Stromal cell of bone marrow (primary cell): ENCODE data around the gene NFILZ.

ENCODE experiments used
- DNase-seq: peaks from one replicate; pipeline ENCODE4 v3.0.0-alpha.2; 2012; ENCODE audit warnings: low read depth

Gene NFILZ, protein sequence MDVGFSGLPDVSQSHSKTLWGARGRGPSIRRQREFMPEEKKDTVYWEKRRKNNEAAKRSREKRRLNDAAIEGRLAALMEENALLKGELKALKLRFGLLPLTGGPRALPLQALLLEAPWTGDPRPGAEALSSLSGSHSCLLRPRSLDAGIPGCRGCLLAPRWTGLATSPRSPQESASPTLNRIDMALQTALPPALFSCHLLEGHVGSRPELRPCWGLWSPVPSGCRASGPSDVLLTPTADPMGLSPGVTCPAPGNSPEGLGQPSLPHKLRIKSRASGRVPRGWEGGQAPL

DNA sequence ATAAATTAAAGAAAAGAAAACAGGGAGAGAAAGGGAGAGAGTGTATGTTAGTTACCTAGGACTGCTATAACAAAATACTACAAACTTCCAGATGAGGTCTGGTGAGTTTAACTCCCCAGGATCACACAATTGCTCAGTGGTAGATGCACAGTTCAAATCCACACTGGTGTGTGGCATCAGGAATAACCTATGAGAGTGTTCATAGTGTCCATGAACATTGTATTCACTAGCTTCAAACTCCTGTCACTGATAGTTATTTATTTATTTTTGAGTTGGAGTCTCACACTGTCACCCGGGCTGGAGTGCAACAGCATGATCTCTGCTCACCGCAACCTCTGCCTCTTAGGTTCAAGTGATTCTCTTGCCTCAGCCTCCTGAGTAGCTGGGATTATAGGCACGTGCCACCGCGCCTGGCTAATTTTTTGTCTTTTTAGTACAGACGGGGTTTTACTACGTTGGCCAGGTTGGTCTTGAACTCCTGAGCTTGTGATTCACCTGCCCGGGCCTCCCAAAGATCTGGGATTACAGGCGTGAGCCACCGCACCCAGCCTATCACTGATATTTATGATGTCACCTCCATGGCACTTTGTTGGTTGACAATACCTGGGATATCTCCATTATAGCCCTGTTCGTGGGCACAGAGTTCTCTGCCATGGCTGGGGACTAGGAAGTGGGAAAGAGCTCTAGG, at the start of gene NFILZ:
TSS of gene NFILZ (plus strand) at position 638 of the 688 bp plus-strand sequence. CDS start 46,133 bp downstream, outside the sequence.
- no peak for DNase-seq

DNA sequence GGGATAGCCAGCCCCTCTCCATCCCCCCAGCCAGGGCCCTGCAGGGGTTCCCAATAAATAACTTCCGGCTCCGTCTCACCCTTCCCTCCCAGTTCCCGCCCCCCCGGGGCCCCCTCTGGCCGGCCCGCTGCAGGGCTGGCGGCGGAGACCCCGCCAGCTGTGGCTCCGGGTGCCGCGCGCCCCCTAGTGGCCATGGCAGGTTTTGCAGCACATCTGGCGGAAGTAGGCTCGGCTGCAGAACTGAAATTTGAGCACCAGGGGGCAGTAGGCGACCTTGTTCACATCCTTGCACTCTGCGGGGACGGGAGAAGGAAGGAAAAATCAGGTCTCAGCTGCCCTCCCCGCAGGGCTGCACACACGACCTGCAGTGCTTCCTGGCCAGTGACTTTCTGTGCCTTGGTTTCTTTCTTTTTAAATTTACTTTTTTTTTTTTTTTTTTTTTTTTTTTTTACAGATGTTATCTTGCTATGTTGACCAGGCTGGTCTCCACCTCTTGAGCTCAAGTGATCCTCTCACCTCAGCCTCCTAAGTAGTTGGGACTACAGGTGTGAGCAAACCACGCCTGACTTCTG, 49.6 kb upstream of the NFILZ start:
- peak; percentile 30 for DNase-seq

DNA sequence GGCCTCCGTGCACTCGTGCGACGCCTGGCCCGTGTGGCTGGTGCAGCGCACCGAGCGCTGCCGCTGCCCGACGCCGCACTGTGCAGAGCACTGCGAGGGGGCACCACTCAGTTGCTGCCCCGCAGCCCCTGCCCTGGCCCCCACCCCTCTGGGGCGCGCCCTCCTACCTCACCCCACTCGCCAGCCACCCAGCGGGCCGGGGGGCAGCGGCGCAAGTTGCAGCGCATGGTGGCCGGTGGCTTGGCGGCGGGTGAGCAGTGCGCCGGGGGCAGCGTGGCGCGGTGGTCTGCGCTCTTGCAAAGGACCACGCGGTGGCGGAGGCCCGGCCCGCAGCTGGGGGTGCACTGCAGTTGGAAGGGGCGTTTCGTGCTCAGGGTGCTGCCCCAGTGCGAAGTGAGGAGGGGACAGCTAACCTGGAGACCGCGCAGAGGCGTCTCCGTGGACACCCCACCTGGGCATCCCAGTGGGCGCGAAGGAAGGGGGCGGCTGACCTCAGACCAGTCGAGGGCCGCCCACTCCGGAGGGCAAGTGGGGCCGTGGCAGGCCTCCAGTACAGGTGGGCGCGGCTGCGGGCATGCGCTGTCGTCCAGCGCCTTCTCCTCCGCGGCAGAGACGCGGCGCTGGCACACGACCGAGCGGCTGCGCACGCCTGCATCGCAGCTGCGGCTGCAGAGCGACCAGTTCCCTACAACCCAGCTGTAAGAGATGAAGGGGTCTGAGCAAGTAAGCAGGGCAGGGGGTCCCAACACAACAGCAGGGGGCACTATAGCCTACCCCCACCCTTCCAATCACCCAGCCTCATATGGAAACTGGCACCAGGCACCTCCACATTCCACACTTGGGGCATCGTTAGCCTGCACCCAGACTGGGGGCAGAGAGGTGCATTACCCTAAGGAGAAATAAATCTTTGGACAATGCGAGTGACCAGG, 45.2 kb upstream of the NFILZ start:
- no peak for DNase-seq

DNA sequence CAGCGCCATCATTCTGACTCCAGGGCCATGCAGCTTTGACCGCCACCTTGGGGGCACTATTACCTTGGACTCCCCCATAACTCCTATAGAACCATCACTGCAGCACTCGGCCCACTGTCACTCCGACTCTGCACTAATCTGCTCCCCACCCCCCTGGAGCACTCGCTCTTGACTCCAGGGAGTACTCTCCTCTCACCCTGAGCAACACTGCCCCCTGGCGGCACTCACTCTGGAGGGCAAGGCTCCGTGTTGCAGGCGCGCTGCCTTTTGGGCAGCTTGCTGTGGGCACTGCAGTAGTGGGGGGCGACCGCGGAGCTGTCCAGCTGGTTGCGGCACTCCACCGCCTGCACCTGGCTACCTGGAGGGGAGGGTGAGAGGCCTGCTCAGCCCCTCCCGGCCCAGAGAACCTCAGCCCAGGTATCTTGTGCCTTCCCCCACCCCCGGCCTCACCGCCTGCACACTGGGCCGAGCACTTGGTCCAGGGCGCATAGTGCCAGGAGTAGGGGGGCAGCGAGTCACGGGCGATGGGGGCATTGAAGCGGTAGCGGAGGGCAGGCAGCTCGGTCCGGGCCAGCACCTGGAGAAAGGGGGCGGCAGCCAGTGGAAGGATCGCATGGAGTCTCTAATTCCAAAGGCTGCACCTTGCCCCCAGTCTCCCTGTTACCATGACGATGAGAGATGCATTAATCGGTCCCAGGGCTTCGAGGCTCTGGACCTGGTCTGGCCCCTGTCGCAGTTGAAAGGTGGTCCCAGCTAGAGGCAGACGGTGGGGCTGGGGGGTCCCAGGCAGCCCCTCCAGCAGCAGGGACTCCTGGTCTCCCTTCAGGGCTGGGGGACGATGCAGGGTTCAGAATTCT, 44.3 kb upstream of the NFILZ start:
- DNase-seq = no peak

GRCh38 chr19:8589177-8589714, 41.2 kb upstream of the NFILZ start:
- no peak for DNase-seq

GRCh38 chr19:8592231-8593009, 38.0 kb upstream of the NFILZ start:
- DNase-seq = peak; percentile 71

DNA sequence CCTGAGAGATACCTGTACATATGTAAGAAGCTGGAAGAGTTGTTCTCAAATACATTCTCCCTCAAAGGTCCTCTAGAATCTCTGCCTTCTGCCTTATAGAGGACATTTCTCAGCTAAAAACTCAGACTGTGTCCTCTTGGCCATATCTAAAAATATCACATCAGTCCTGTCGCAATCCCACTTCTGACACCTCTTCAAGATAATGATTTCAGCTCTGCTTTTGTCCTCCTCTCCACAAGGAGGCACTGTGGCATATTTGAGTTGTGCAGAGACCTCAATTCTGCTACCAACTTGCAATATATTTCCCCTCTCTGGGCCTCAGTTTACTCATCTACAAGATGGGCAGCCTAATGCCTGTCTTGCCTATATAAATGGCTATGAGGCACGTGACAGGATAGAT, 36.5 kb upstream of the NFILZ start:
- DNase-seq = no peak

GRCh38 chr19:8595651-8596050, 34.8 kb upstream of the NFILZ start:
- DNase-seq = no peak

DNA sequence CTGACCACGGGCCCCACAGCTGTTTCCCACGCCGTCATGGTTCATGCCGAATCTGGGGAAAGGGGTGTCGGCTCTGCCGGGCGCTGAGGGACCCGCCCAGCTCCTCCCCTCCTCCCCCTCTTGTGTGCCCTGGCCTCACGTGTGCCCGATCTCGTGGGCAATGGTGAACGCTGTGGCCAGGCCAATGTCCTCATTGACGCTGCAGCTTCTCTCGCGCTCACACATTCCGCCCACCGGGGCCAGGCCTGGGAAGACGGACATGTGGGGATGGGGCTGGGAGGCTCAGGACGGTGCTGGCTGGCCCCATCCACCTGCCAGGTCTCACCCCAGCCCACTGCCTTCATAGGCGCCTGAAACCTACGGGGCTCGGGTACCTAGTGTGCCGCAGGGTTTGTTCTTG, 34.3 kb upstream of the NFILZ start:
- no peak for DNase-seq

DNA sequence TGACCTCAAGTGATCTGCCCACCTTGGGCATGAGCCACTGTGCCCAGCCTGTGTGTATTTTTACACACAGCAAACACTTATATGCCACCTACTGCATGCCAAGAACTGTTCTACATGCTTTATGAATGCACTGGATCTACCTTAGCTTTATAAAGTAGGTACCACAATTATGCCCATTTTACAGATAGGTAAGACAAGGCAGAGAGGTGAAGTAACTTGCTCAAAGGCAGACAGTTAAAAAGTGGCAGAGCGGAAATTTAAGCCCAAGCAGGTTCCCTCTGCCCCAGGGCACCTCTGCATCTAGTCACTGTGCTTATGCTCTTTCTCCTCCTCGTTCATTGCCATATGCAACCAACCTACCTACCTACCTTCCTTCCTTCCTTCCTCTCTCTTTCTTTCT, 30.4 kb upstream of the NFILZ start:
- no peak for DNase-seq

DNA sequence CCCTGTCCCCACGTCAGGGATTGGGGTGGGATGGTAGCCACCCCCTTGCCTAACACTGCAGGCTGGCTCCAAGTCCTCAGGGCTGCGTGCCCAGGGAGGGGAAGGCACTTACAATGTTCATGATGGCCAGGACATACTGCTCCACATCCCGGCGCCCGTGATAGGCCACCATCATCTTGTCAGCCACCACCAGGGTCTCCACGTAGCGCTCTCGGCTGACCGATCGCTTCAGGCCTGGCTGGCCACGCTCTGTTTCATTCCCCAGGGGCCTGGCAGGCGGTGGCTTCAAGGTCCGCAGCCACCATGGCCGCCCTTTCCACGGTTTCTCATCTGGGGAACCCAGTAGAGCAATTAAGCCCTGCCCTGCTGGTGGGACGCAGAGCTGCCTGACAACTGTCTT, 29.6 kb upstream of the NFILZ start:
- DNase-seq = no peak

DNA sequence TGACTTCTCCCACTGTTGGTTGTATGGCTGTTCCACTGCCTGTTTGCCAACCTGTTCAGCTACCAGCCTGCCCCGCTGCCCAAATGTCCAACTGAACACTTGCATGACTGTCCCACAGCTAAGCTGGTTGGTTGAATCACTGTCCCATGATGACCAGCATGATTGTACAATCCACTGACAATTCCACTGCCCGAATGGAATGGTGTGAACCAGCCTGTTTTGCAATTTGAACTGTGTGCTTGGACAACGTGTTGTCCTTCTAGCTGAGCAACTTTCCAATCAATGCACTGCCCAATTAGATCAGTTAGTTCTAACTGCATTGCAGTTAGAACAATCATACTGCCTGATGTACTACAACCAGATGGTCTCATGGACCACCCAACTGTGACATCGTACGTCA, 28.6 kb upstream of the NFILZ start:
- DNase-seq = no peak

DNA sequence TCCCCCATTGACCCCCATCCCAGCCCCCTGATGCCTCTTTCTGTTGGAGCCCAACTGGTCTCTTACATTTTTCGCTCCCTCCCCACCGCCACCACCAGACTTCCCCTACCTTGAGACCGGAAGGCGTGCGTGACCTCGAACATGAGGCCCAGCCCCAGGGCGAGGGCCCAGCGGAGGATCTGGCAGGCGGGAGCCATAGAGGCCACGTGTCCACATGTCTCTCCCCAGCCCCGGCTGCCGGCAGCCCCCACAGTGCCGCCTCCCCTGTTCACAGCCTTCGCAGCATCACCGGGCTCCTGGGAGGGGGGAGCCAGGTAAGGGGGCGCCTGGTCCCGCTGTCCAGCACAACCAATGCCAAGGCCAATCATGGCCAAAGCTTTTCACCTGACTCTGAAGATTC, 24.9 kb upstream of the NFILZ start:
- DNase-seq = no peak

DNA sequence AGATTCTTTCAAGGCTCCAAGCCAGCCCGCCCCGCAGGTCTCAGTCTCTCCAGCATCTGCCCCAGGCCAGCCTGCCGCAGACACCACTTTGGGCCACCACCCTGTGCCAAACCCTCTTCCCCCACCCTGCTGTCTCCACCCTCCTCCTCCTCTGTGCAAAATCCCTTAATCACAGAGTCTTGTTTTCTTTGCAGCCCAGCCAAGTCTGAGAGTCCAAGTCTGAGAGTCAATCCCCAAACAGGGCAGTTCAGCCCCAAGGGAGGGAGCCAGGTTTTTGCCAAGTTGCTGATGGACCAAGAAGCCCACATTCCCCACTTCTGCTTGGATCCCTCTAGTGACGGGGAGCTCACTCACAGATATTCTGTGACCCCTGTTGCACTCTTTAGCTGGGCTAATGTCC, 23.0 kb upstream of the NFILZ start:
- peak; percentile 79 for DNase-seq

GRCh38 chr19:8608941-8609278, 21.5 kb upstream of the NFILZ start:
- DNase-seq = no peak

- peak; percentile 27 for DNase-seq
These were observed 21.0 kb upstream of the NFILZ start for GRCh38 chr19:8609279-8610040.

GRCh38 chr19:8610041-8610935, 20.1 kb upstream of the NFILZ start, which contains the start of gene ADAMTS10:
TSS of gene ADAMTS10 (minus strand) at chr19:8610715. CDS start at chr19:8605710, 5,005 bp downstream.
- no peak for DNase-seq

DNA sequence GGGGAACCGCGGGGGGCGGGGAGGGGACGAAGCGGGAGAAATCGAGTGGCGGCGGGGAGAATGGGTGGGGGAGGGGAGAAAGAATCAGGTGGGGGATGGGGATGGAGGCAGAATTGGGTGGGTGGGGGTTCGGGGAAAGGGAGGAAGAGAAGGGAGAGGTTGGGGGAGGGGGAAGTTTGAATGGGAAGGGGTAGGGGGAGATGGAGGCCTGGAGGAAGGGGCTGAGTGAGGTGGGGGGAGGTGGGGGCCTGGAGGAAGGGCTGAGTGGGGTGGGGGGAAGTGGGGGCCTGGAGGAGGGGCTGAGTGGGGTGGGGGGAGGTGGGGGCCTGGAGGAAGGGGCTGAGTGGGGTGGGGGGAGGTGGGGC, 19.5 kb upstream of the NFILZ start:
- no peak for DNase-seq
